HepG2 (cell line): ENCODE data around the gene COPZ2. TPM values are rescaled to one million over a fixed set of nuclear protein-coding genes. Genes with fewer than 3 reads are reported as not detected.

Experiments
- MXD4 ChIP-seq: IDR thresholded peaks from 2 replicates; pipeline ENCODE4 v1.6.1; 2016; ENCODE audit warnings: mild to moderate bottlenecking, missing biosample characterization, missing genetic modification reagents
- MYPOP ChIP-seq: sonication (generic); formaldehyde crosslinking; IDR thresholded peaks from 2 replicates; pipeline ENCODE4 v1.8.1; 2023; ENCODE audit warnings: mild to moderate bottlenecking, moderate library complexity, missing genetic modification reagents
- PHF20 ChIP-seq: sonication (generic); formaldehyde crosslinking; IDR thresholded peaks from 2 replicates; pipeline ENCODE4 v1.5.0; 2020; ENCODE audit warnings: mild to moderate bottlenecking, missing genetic modification reagents
- SIN3A ChIP-seq: IDR thresholded peaks from 2 replicates; pipeline ENCODE4 v1.6.1; 2011; ENCODE audit warnings: low read depth, mild to moderate bottlenecking, control low read depth, low read length, borderline replicate concordance
- SMARCE1 ChIP-seq: fragments of 450-650 bp; IDR thresholded peaks from 2 replicates; pipeline ENCODE4 v1.6.1; 2017; ENCODE audit warnings: borderline replicate concordance
- ZFX ChIP-seq: sonication (generic); formaldehyde crosslinking; IDR thresholded peaks from 2 replicates; pipeline ENCODE4 v1.4.0; 2020; ENCODE audit warnings: mild to moderate bottlenecking, low read depth, missing genetic modification reagents, moderate library complexity
- ZNF121 ChIP-seq: sonication (generic); formaldehyde crosslinking; IDR thresholded peaks from 2 replicates; pipeline ENCODE4 v1.5.0; 2020; ENCODE audit warnings: mild to moderate bottlenecking, missing genetic modification reagents
- ZNF142 ChIP-seq: sonication (generic); formaldehyde crosslinking; IDR thresholded peaks from 2 replicates; pipeline ENCODE4 v1.4.0; 2020; ENCODE audit warnings: missing genetic modification reagents
- ZNF24 ChIP-seq: fragments of 450-650 bp; IDR thresholded peaks from 2 replicates; pipeline ENCODE4 v1.6.1; 2017; ENCODE audit warnings: antibody characterized with exemption, mild to moderate bottlenecking
- ZNF251 ChIP-seq: sonication (generic); formaldehyde crosslinking; IDR thresholded peaks from 2 replicates; pipeline ENCODE4 v1.9.0; 2021; ENCODE audit warnings: mild to moderate bottlenecking, missing genetic modification reagents
- ZNF280B ChIP-seq: sonication (generic); formaldehyde crosslinking; IDR thresholded peaks from 2 replicates; pipeline ENCODE4 v1.5.0; 2020; ENCODE audit warnings: missing genetic modification reagents, mild to moderate bottlenecking, borderline replicate concordance
- ZNF446 ChIP-seq: sonication (generic); formaldehyde crosslinking; IDR thresholded peaks from 2 replicates; pipeline ENCODE4 v1.5.0; 2020; ENCODE audit warnings: mild to moderate bottlenecking, missing genetic modification reagents
- ZNF563 ChIP-seq: sonication (generic); formaldehyde crosslinking; IDR thresholded peaks from 2 replicates; pipeline ENCODE4 v1.8.0; 2022; ENCODE audit warnings: mild to moderate bottlenecking, moderate library complexity, missing genetic modification reagents
- ZNF564 ChIP-seq: sonication (generic); formaldehyde crosslinking; IDR thresholded peaks from 2 replicates; pipeline ENCODE4 v1.8.1; 2023; ENCODE audit warnings: mild to moderate bottlenecking, missing genetic modification reagents
- ZNF704 ChIP-seq: sonication (generic); formaldehyde crosslinking; IDR thresholded peaks from 2 replicates; pipeline ENCODE4 v1.8.1; 2023; ENCODE audit warnings: mild to moderate bottlenecking, inconsistent platforms, moderate library complexity, missing genetic modification reagents, borderline replicate concordance
- polyA plus RNA-seq, 8 experiments: library from polyadenylated mRNA; depleted of rRNA in 3 of 8; stranded (reverse) in 7 of 8; unstranded in 1 of 8; fragments of >200 nt; fragmentation: Illumina TruSeq in 4 of 8; extraction: Trizol in 4 of 8; gene quantifications; 2 replicates each; pipeline versions ENCODE4 v1.2.1 to v1.2.3, GENCODE V29; 2011 to 2016; ENCODE audit warnings: low read depth in 4 of 8, missing spikeins in 1 of 8, mixed read lengths in 1 of 8; ENCODE audit not compliant: insufficient read depth in 1 of 8
- total RNA-seq, 5 experiments: library from RNA; depleted of rRNA; stranded (reverse); fragments of >200 nt; fragmentation: Illumina TruSeq; extraction: Trizol; gene quantifications; 2 replicates each; pipeline ENCODE4 v1.2.3, GENCODE V29; 2016; ENCODE audit warnings: low read depth in 1 of 5
- TF ChIP-seq, protein P1 (sequence below): sonication (generic); formaldehyde crosslinking; IDR thresholded peaks from 2 replicates; pipeline ENCODE4 v1.8.1; 2022; ENCODE audit warnings: low read depth, mild to moderate bottlenecking, missing genetic modification reagents

The COPZ2 gene
- total and polyA plus RNA-seq, 2 of the 13 experiments (the other 11 are each of a cell fraction or from before 2014, with no cell fraction given): 0.61 to 1.5 TPM

- TF ChIP-seq ZNF142 (peak; percentile 67; the same call in 1 of the 2 replicates), ZNF280B (CRISPR knock-in tag) (peak; percentile 84), MXD4 (CRISPR knock-in tag) (peak; percentile 11; the same call in 1 of the 2 replicates), SIN3A (peak; percentile 66; the same call in 1 of the 2 replicates), ZNF251 (CRISPR knock-in tag) (peak; percentile 89; the same call in 1 of the 2 replicates), ZNF563 (CRISPR knock-in tag) (peak; percentile 91), PHF20 (CRISPR knock-in tag) (peak; percentile 73), ZNF446 (CRISPR knock-in tag) (peak; percentile 87), ZNF121 (CRISPR knock-in tag) (peak; percentile 42; the same call in 1 of the 2 replicates), ZNF24 (no peak), ZNF564 (CRISPR knock-in tag) (no peak), ZFX (CRISPR knock-in tag) (peak; percentile 74), SMARCE1 (no peak), ZNF704 (CRISPR knock-in tag) (peak; percentile 94), MYPOP (CRISPR knock-in tag) (peak; percentile 17)
- TF ChIP-seq, protein P1, sequence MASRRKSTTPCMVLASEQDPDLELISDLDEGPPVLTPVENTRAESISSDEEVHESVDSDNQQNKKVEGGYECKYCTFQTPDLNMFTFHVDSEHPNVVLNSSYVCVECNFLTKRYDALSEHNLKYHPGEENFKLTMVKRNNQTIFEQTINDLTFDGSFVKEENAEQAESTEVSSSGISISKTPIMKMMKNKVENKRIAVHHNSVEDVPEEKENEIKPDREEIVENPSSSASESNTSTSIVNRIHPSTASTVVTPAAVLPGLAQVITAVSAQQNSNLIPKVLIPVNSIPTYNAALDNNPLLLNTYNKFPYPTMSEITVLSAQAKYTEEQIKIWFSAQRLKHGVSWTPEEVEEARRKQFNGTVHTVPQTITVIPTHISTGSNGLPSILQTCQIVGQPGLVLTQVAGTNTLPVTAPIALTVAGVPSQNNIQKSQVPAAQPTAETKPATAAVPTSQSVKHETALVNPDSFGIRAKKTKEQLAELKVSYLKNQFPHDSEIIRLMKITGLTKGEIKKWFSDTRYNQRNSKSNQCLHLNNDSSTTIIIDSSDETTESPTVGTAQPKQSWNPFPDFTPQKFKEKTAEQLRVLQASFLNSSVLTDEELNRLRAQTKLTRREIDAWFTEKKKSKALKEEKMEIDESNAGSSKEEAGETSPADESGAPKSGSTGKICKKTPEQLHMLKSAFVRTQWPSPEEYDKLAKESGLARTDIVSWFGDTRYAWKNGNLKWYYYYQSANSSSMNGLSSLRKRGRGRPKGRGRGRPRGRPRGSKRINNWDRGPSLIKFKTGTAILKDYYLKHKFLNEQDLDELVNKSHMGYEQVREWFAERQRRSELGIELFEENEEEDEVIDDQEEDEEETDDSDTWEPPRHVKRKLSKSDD (CRISPR knock-in tag): peak; percentile 92
Observed at GRCh38 chr17:48047741-48048383, 10.3 kb upstream of the COPZ2 start, which contains the start of gene NFE2L1 (continued).
